ENCODE measurements around the gene ZNF426.
"Not testable (repeated sequence)": the region's sequence is repeated elsewhere in the genome, so short reads cannot be mapped to it uniquely, and the experiment has no call there.

The ZNF426 gene

DNA sequence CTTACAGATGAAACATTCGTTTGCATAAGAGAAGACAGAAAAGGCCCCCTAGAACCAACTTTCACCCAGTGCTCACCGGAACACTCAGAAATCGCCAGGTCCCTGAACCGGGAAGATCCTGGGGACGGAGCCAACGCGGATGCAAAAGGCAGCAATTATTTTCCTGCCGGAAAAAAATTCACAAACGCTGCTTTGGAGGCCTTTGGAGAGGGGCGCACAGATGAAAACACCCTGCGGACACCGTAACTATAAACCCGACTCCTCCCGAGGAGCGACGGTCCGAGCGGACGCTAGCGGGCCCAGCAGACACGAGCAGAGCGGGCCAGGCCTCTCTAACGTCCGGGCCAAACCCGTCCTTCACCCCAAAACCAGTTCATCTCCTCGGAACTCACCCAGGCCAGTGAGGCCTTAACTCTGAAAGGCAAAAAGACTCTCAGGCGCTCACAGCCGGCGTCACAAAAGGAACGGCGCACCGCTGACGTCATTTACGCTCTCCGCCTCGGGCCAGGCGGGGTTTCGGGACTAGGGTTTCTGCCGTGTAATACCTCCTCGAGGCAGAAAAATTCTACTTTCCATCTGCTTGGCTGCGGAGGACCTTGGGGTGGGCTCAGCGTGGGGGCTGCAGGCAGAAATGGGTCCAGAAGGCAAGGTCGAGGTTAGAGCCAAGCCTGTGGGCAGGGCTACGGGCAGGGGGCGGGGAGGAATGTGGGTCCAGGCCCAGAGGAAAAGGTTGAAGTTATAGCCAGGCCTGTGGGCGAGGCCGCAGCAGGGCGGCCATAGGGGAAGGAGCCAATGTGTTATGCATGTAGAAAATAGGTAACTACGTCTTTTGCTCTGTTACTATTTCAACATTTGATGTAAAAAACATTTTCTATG, at the start of gene ZNF426:
Gene ZNF426 (minus strand): TSS at position 463 of the 876 bp plus-strand sequence. CDS start 2,413 bp downstream, outside the sequence.
- DNase-seq (ENCODE audit: low spot score): peak; percentile 78

DNA sequence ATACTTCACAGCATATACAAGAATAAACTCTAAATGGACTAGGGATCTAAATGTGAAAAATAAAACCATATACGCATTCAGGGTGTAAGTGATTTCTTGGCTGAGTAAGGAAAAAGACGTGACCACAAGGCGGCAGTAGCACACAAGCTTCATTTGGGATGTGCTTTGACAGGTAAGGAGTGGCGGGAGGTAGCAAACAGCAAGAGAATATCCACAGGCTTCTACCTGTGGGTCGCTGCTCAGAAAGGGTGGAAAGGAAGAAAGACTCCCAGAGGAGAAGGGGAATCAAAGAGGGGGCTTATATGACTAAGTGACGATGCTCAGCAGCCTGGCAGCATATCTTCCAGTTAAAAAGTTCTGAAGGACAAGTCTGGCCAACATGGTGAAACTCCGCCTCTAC, 48.3 kb upstream of the ZNF426 start:
- DNase-seq (ENCODE audit: low spot score): peak; percentile 75

DNA sequence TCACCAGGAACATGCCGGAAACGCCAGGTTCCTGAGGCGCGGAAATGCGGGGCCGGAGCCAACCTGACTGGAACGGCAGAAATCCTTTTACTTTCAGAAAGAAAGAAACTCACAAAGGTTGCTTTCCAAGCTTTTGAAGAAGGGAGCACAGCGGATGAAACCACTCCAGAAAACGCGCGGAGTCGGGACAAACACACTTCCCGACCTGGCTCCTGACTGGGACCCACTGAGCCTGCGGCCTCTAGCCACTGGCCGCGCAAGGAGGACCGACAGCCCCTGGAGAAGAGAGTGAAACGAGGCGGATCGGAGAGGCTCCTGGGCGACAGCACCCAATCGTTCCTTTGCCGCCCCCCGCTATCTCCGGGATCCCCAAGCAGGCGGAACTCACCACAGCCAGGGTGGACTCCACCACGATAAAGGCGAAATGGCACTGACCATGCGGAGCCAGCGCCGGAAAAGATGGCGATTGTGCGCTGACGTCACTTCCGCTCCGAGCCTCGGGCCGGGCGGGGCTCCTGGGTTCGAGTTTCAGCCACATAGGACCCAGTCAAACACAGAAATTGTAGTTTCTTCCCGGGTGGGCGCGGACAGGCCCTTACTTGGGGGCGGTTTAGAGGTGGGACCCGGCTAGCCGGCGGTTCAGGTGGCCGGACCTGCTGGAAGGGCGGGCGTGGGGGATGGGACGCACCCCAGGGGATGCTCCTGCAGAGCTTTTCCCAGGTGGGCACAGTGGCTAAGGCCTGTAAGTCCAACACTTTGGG, 45.8 kb upstream of the ZNF426 start, which contains the start of gene ZNF121:
Gene ZNF121 (minus strand): TSS at position 432 of the 761 bp plus-strand sequence. CDS start 16,407 bp downstream, outside the sequence.
- peak; percentile 71 for DNase-seq (ENCODE audit: low spot score)

DNA sequence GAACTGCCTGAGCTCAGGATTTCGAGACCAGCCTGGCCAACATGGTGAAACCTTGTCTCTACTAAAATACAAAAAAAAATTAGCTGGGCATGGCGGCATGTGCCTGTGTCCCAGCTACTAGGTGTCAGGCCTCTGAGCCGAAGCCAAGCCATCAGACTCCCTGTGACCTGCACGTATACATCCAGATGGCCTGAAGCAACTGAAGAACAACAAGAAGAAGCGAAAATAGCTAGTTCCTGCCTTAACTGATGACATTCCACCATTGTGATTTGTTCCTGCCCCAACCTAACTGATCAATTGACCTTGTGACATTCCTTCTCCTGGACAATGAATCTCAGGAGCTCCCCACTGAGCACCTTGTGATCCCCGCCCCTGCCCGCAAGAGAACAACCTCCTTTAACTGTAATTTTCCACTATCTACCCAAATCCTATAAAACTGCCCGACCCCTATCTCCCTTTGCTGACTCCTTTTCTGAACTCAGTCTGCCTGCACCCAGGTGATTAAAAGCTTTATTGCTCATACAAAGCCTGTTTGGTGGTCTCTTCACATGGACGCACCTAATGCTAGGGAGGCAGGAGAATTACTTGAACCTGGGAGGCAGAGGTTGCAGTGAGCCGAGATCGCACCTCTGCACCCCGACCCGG, 43.8 kb upstream of the ZNF426 start:
- DNase-seq (ENCODE audit: low spot score): not testable (repeated sequence)

DNA sequence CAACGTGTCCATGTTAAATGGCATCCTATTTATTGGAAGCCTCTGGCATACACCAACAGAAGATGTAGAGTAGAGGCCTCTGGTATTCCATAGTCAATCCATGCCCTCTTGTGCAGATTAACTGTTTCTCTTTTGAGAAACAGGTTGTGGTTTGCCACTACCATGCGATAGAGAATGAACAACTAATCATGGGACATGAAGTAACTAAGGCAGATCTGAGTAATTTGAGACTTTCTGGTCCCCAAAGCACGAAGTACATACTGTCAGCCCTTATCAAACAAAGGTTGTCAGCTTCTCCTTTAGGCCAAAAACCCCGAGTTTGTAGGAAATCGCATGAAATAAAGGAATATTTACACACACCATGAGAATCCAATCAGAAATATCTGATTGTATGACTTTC, 42.3 kb upstream of the ZNF426 start:
- no peak for DNase-seq (ENCODE audit: low spot score)

DNA sequence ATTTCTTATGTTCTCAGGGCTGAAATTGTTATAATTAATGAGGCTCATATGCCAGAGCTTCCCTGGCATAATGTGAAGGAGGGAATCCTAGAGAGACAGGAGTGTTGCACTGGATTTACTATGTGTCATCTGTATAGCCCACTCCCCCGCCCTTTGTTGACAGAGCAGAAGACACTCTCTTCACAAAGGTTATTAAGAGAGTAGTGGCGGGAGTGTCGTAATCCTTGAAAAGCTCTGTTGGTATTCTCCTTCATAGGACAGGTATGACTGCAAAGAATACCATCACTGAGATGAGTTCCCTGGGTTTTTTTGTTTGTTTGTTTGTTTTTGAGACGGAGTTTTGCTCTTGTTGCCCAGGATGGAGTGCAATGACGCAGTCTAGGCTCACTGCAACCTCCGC, 31.8 kb upstream of the ZNF426 start:
- DNase-seq (ENCODE audit: low spot score): no peak

DNA sequence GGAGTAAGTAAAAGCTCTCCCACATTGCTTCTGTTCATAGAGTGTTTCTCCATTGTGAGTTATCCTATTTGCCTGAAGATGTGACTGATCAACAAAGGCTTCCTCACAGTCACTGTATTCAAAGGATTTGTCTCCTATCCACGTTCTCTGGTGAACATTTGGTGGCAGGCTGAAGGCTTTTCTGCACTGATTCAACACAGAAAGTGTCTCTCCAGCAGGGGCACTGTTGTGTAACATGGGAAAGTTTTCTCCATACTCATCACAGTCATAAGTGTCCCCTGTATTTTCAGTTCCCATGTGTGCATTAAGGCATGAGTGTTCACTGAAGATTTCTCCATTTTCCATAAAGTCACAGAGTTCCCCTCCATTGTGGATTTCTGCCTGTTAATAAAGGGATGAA, 28.3 kb upstream of the ZNF426 start:
- no peak for DNase-seq (ENCODE audit: low spot score)

DNA sequence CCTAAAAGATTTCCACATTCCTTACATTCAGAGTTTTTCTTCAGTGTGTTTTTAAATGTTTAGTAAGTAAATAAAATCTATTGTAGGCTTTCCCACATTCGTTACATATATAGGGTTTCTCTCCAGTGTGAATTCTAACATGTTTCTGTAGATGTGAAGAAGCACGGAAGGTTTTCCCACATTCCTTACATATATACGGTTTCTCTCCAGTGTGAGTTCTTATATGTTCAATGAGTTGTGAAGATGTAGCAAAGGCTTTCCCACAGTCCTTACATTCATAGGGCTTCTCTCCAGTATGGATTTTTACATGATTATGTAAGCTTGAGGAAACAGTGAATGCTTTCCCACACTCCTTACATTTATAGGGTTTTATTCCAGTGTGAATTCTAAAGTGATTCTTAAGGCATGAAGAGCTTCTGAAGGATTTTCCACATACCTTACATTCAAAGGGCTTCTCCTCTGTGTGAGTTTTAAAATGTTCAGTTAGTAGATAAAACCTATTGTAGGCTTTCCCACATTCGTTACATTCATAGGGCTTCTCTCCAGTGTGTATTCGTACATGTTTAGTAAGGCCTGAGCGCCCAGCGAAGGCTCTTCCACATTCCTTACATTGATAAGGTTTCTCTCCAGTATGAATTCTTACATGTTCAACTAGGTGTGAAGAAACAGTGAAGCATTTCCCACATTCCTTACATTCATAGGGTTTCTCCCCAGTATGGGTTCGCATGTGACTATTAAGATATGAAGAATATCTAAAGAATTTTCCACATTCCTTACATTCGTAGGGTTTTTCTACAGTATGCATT, 27.7 kb upstream of the ZNF426 start:
- no peak for DNase-seq (ENCODE audit: low spot score)

DNA sequence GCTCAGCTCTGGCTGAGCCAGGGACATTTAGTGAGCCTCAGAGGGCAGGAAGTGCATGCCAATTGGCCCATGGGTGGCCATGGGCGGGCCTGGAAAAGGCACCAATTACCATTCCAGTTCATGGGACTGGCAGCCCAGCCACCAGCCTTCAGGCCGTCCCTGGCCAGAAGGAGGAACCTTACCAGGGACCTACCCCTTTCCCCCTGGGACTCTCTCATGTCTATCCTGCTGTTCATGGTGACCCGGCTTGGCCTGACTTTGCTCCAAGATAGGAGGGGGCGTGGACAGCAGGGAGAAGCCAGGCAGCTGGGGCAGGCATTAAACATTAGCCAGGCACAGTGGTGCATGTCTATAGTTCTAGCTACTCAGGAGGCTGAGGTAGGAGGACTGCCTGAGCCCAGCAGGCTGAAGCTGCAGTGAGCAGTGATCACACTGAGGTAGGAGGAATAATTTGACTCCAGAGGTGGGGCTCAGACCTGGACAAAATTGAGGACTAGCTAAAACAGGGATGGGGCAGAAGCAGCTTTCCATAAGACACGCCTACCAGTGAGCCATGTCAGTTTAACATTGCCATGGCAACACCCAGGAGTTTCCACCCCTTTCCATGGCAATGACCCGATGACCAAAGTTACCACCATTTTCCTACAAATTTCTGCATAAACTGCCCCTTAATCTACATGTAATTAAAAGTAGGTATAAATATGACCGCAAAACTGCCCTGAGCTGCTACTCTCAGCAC, 14.3 kb upstream of the ZNF426 start:
- no peak for DNase-seq (ENCODE audit: low spot score)

DNA sequence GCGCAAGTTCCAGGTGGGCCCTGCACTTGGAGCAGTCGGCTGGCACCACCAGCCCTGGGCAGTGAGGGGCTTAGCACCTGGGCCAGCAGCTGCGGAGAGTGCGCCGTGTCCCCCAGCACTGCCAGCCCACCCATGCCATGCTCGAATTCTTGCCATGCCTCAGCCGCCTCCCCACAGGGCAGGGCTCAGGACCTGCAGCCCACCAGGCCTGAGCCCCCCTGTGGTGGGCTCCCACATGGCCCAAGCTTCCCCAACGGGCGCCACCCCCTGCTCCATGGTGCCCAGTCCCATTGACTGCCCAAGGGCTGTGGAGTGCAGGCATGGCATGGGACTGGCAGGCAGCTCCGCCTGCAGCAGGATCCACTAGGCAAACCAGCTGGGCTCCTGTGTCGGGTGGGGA, 9.4 kb upstream of the ZNF426 start:
- DNase-seq (ENCODE audit: low spot score): no peak

DNA sequence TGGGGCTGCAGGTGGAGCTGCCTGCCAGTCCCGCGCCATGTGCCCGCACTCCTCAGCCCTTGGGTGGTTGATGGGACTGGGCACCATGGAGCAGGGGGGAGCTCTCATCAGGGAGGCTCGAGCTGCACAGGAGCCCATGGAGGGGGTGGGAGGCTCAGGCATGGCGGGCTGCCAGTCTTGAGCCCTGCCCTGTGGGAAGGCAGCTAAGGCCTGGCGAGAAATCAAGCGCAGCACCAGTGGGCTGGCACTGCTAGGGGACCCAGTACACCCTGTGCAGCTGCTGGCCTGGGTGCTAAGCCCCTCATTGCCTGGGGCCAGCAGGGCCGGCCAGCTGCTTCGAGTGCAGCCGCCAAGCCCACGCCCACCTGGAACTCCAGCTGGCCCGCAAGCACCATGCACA, 2.8 kb upstream of the ZNF426 start:
- not testable (repeated sequence) for DNase-seq (ENCODE audit: low spot score)

DNA sequence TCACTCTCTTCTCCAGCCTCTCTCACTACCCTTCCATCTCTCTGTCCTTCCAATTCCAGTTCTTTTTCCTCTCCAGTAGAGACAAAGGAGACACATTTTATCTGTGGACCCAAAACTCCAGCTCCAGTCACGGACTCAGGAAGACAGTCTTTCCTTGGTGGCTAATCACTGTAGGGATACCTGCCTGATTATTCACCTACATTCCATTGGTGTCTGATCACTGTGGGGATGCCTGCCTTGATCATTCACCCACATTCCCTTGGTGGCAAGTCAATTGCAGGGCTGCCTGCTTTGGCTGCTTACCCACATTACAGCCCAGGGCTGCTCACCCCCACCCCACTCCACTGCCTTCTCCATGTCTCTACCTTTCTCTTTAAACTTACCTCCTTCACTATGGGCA, 1.5 kb upstream of the ZNF426 start:
- not testable (repeated sequence) for DNase-seq (ENCODE audit: low spot score)

DNA sequence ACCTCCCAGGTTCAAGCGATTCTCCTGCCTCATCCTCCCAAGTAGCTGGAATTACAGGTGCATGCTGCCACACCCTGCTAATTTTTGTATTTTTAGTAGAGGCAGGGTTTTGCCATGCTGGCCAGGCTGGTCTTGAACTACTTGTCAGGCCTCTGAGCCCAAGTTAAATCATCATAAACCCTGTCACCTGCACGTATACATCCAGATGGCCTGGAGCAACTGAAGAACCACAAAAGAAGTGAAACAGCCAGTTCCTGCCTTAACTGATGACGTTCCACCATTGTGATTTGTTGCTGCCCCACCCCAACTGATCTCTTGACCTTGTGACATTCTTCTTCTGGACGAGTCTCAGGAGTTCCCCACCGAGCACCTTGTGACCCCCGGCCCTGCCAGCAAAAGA, 756 bp upstream of the ZNF426 start:
- DNase-seq (ENCODE audit: low spot score): not testable (repeated sequence)

DNA sequence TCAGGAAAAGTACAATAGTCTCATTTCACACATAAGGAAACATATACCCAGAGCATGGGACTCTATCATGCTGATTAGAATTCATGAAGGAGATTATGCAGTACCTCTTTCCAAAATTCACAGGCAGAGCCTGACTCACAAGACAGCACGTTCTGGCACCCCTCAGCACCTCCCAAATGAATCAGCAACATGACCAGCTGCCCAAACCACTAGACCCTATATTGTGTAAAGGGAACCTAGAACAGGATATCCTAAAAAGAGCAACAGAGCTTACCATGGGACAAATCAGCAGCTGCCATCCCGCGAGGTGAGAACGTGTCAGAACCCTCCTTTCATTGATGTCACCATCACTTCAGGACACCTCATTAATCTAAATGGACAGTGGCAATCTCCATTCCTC, 2.5 kb downstream of the ZNF426 start:
- DNase-seq (ENCODE audit: low spot score): no peak

DNA sequence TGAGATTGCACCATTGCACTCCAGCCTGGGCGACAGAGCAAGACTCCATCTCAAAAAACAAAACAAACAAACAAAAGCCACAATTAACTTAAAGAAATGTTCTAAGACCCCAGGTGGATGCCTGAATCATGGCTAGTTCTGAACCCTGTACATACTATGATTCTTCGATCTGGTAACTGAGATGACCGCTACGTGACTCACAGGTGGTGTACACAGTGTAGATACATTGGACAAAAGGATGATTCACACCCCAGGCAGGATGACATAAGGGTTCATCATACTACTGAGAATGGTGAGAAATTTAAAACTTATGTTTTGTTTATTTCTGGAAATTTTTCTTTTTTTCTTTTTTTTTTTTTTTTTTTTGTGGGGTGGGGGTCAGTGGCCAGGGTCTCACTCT, 6.5 kb downstream of the ZNF426 start:
- DNase-seq (ENCODE audit: low spot score): no peak

DNA sequence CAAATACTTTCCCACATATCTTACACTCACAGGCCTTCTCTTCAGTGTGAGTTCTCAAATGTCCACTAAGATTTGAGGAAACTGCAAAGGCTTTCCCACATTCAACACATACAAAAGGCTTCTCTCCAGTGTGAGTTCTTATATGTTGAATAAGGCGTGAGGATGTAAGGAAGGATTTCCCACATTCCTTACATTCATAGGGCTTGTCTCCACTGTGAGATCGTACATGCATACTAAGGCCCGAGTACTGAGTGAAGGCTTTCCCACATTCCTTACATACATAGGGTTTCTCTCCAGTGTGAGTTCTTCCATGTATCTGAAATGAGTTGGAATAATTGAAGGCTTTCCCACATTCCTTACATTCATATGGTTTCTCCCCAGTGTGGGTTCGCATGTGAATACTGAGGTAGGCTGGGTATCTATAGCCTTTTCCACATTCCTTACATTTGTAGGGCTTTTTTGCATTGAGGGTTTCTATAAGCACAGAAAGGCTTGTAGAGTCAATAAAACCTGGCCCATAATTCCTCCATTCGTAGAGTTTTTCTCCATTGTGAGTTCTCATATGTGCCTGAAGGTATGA, 9.6 kb downstream of the ZNF426 start:
- DNase-seq (ENCODE audit: low spot score): no peak

DNA sequence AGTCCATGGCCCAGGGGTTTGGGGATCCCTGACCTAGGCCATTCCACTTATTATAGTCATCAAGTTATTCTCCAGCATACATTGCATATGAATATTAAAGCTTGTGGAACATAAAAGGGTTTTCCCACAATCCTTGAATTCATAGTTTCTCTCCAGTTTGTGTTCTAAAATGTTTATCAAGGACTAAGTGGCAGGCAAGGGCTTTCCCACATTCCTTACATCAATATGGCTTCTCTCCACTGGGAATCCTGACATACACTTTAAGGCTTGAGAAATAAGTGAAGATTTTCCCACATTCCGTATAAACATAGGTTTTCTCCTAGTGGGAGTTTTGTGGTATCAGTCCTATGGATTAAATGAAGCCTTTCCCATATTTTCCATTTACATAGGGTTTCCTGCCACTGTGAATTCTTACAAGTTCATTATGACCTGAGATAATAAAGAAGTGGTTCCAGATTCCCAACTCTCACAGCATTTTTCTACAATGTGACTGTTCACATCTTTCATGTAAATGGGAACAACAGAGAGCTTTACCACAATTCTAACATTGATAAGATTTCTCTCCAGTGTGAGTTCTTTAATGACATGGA, 14.5 kb downstream of the ZNF426 start:
- DNase-seq (ENCODE audit: low spot score): no peak

DNA sequence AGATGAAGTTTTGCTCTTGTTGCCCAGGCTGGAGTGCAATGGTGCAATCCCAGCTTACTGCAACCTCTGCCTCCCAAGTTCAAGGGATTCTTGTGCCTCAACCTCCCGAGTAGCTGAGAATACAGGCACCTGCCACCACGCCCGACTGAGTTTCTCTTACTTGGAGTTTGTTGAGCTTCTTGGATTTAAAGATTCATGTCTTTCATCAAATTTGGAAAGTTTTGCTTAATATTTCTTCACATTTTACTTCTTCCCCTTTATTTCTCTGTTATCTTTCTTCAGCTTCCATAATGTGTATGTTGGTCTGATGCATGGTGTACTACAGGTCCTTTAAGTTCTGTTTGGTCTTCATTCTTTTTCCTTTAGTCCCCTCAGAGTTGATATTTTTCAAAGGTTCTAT, 31.2 kb downstream of the ZNF426 start:
- DNase-seq (ENCODE audit: low spot score): no peak

DNA sequence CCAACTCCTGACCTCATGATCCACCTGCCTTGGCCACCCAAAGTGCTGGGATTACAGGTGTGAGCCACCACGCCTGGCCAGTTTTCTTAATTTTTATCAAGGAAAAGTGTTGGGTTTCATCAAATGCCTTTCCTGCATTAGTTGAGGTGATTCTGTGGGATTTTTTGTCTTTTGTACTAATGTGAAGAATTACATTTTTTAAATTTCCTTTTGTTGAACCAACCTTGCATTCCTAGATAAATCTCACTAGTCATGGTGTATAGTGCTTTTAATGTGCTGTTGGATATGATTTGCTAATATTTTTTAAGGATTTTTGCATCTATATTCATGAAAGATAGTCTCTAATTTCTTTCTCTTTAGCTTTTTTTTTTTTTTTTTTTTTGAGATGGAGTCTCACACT, 37.6 kb downstream of the ZNF426 start:
- no peak for DNase-seq (ENCODE audit: low spot score)

DNA sequence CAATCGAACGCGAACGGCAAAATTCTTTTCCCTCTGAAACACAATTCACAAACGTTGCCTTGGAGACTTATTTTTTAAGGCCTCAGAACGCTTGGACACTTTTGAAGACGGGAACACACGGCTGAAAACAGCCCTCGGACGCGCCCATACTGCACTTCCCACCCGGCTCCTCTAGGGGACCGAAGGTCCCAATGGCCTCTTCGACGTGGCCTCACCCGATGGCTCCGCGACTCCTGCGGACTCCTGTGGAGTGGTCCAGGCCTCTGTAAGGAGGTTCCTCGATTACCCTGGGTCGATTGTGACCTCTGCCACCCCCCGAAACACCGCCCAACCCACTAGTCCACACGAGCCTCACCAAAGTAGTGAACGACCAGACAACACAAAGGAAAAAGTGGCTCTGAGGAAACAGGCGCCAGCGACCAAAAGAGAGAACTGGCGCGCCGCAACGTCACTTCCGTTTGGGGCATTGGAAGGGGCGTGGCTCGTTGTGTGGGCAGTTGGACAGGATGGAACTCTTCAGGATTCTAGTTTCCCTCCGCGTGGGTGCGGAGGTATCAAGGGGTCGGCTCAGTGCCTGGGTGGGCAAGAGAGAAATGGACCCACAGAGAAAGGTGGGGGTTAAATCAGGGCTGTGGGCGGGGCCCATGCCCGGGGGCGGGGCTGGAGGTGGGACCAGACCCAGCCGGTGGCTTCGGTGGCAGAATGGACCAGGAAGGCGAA, 40.1 kb downstream of the ZNF426 start, which contains the start of gene ZNF560:
Gene ZNF560 (minus strand): TSS at position 434 of the 720 bp plus-strand sequence. CDS start 23,303 bp downstream, outside the sequence.
- no peak for DNase-seq (ENCODE audit: low spot score)
